Vagina (tissue), 2 donors: ENCODE measurements around the gene COL25A1.

Experiments
- CTCF ChIP-seq, 3 experiments: fragments of 450-650 bp in 2 of 3; fragments of 200-600 bp in 1 of 3; sonication (generic) in 1 of 3; IDR thresholded peaks; one replicate each; pipeline ENCODE4 v1.5.1; 2017 to 2019; ENCODE audit warnings: antibody characterized with exemption in 3 of 3, mild to moderate bottlenecking in 2 of 3, moderate library complexity in 2 of 3
- POLR2AphosphoS5 ChIP-seq, 2 donors: sonication (generic); formaldehyde crosslinking; IDR thresholded peaks; one replicate each; pipeline ENCODE4 v1.9.0; 2017; ENCODE audit warnings: antibody characterized with exemption in 2 of 2, mild to moderate bottlenecking in 2 of 2, low read depth in 1 of 2; ENCODE audit not compliant: insufficient read depth in 1 of 2

GRCh38 chr4:109155682-109156283 is 146.7 kb downstream of the COL25A1 start:
- TF ChIP-seq CTCF (IDR thresholded peaks at IDR 0.05) (no peak), POLR2AphosphoS5 (IDR thresholded peaks at IDR 0.05; ENCODE audit: insufficient read depth in 1 of 2, low read depth in 1 of 2) (no peak)
